Liver (tissue), 9 donors: ENCODE results near the gene VEGFA. TPM values are rescaled to one million over a fixed set of nuclear protein-coding genes. Genes with fewer than 3 reads are reported as not detected.

Source experiments
- DNase-seq: peaks from one replicate; pipeline ENCODE4 v3.0.0-alpha.2; 2017; ENCODE audit warnings: low spot score
- H3K27ac ChIP-seq, 2 donors: one replicate each; pipeline ENCODE4 v1.7.0; 2013; ENCODE audit warnings: inconsistent platforms in 2 of 2, low read length in 2 of 2, control low read depth in 1 of 2, low read depth in 1 of 2, mild to moderate bottlenecking in 1 of 2
- H3K27me3 ChIP-seq, 4 donors: one replicate each; pipeline versions ENCODE4 v1.6.1 to v1.7.0; 2013; ENCODE audit warnings: low read length in 3 of 4, inconsistent platforms in 1 of 4, mild to moderate bottlenecking in 1 of 4, moderate library complexity in 1 of 4; ENCODE audit not compliant: control insufficient read depth in 4 of 4, insufficient read depth in 4 of 4
- H3K36me3 ChIP-seq, 4 donors: one replicate each; pipeline versions ENCODE4 v1.6.1 to v1.7.0; 2013; ENCODE audit warnings: low read length in 3 of 4, mild to moderate bottlenecking in 3 of 4, low read depth in 1 of 4, moderate library complexity in 1 of 4; ENCODE audit not compliant: control insufficient read depth in 4 of 4, insufficient read depth in 3 of 4
- H3K4me1 ChIP-seq, 4 donors: one replicate each; pipeline versions ENCODE4 v1.6.1 to v1.7.0; 2013; ENCODE audit warnings: low read length in 3 of 4, mild to moderate bottlenecking in 3 of 4, moderate library complexity in 1 of 4; ENCODE audit not compliant: control insufficient read depth in 4 of 4, insufficient read depth in 4 of 4
- H3K4me3 ChIP-seq, 3 donors: one replicate each; pipeline versions ENCODE4 v1.6.1 to v1.7.0; 2013; ENCODE audit warnings: low read length in 3 of 3, control low read depth in 1 of 3, low read depth in 1 of 3, mild to moderate bottlenecking in 1 of 3
- H3K9ac ChIP-seq, 2 donors: one replicate each; pipeline ENCODE4 v1.7.0; 2013; ENCODE audit warnings: low read length in 2 of 2, mild to moderate bottlenecking in 2 of 2, moderate library complexity in 2 of 2, control low read depth in 1 of 2, low read depth in 1 of 2
- H3K9me3 ChIP-seq, 4 donors: one replicate each; pipeline versions ENCODE4 v1.6.1 to v1.7.0; 2013; ENCODE audit warnings: low read length in 3 of 4; ENCODE audit not compliant: control insufficient read depth in 4 of 4
- ATF3 ChIP-seq: IDR thresholded peaks from 2 replicates; pipeline ENCODE4 v1.6.1; 2016; ENCODE audit warnings: antibody characterized with exemption
- CTCF ChIP-seq: fragments of 150-350 bp; IDR thresholded peaks from 2 replicates; pipeline ENCODE4 v1.5.1; 2017; ENCODE audit warnings: improper control_type of control experiment, low read depth, low read length; ENCODE audit not compliant: missing input control
- EGR1 ChIP-seq, 2 donors: IDR thresholded peaks; 2 replicates each; pipeline ENCODE4 v1.6.1; 2016 to 2018; ENCODE audit warnings: antibody characterized with exemption in 2 of 2, low read depth in 2 of 2
- FOXA1 ChIP-seq: IDR thresholded peaks from 2 replicates; pipeline ENCODE4 v1.6.1; 2016; ENCODE audit warnings: antibody characterized with exemption
- FOXA2 ChIP-seq: IDR thresholded peaks from 2 replicates; pipeline ENCODE4 v1.6.1; 2016; ENCODE audit warnings: antibody characterized with exemption
- GABPA ChIP-seq, 2 donors: IDR thresholded peaks in 1 of 2; conservative IDR thresholded peaks in 1 of 2; 2 replicates each; pipeline ENCODE4 v1.6.1; 2016; ENCODE audit warnings: antibody characterized with exemption in 2 of 2, mild to moderate bottlenecking in 1 of 2, moderate library complexity in 1 of 2
- HNF4A ChIP-seq, 2 donors: conservative IDR thresholded peaks; 2 replicates each; pipeline ENCODE4 v1.6.1; 2016; ENCODE audit warnings: antibody characterized with exemption in 2 of 2, mild to moderate bottlenecking in 2 of 2
- HNF4G ChIP-seq: IDR thresholded peaks from 2 replicates; pipeline ENCODE4 v1.6.1; 2016; ENCODE audit warnings: antibody characterized with exemption
- JUND ChIP-seq, 2 donors: IDR thresholded peaks; 2 replicates each; pipeline ENCODE4 v1.6.1; 2016; ENCODE audit warnings: antibody characterized with exemption in 2 of 2
- NR2F2 ChIP-seq: IDR thresholded peaks from 2 replicates; pipeline ENCODE4 v1.6.1; 2016; ENCODE audit warnings: antibody characterized with exemption
- RAD21 ChIP-seq, 2 donors: IDR thresholded peaks; 2 replicates each; pipeline ENCODE4 v1.6.1; 2016; ENCODE audit warnings: antibody characterized with exemption in 2 of 2, mild to moderate bottlenecking in 2 of 2
- REST ChIP-seq: IDR thresholded peaks from 2 replicates; pipeline ENCODE4 v1.6.1; 2016; ENCODE audit warnings: antibody characterized with exemption, mild to moderate bottlenecking
- RXRA ChIP-seq, 2 donors: IDR thresholded peaks; 2 replicates each; pipeline ENCODE4 v1.6.1; 2017 to 2018; ENCODE audit warnings: antibody characterized with exemption in 2 of 2, mild to moderate bottlenecking in 1 of 2
- SP1 ChIP-seq: IDR thresholded peaks from 2 replicates; pipeline ENCODE4 v1.6.1; 2018; ENCODE audit warnings: antibody characterized with exemption, mild to moderate bottlenecking
- TAF1 ChIP-seq: conservative IDR thresholded peaks from 2 replicates; pipeline ENCODE4 v1.6.1; 2016; ENCODE audit warnings: antibody characterized with exemption, mild to moderate bottlenecking
- YY1 ChIP-seq: IDR thresholded peaks from 2 replicates; pipeline ENCODE4 v1.6.1; 2016; ENCODE audit warnings: antibody characterized with exemption, mild to moderate bottlenecking
- WGBS: extraction: QIAGEN DNeasy Blood & Tissue Kit; methylation state at CpG from one replicate; pipeline ENCODE4 v1.1.7; 2013; 5-methylcytosine and 5-hydroxymethylcytosine counted together
- polyA plus RNA-seq, 2 donors: library from polyadenylated mRNA; stranded (reverse) in 1 of 2; unstranded in 1 of 2; fragments of 200-250 nt in 1 of 2; fragments of >200 nt in 1 of 2; fragmentation: Nextera tagmentation in 1 of 2; extraction: Ambion mirVana in 1 of 2; gene quantifications; one replicate each; pipeline versions ENCODE4 v1.2.1 to v1.2.3, GENCODE V29; 2013 to 2015
- total RNA-seq, 2 donors: library from RNA; depleted of rRNA; stranded (reverse); fragments of >200 nt; gene quantifications; one replicate each; pipeline ENCODE4 v1.2.3, GENCODE V29; 2014
- TF ChIP-seq, protein P1 (sequence below): IDR thresholded peaks from 2 replicates; pipeline ENCODE4 v1.6.1; 2016; ENCODE audit warnings: antibody characterized with exemption
- TF ChIP-seq, protein P2 (sequence below): IDR thresholded peaks from 2 replicates; pipeline ENCODE4 v1.6.1; 2016; ENCODE audit warnings: antibody characterized with exemption
- donor health status: healthy.
- donor health status: healthy.
- donor health status: healthy.
- donor health status: healthy.
- donor health status: healthy.

Gene VEGFA
- total and polyA plus RNA-seq, 4 donors, result 14.7 to 160 (median 65.2) TPM

GRCh38 chr6:43825187-43826115, 55.4 kb downstream of the VEGFA start:
- Histone ChIP-seq H3K4me1 (peaks cover 3 to 40% (median 36%) of the 10 kb centered on the region in 4 donors), H3K4me3 (no peak overlapping the region), H3K27ac (peak overlapping the region in 1 of 2 donors; percentile 58), H3K36me3 (no peaks in the 10 kb centered on the region), H3K9ac (no peak overlapping the region), H3K27me3 (no peaks in the 10 kb centered on the region), H3K9me3 (no peaks in the 10 kb centered on the region)
- TF ChIP-seq TAF1 (no peak), RAD21 (IDR thresholded peaks at IDR 0.05) (no peak), JUND (IDR thresholded peaks at IDR 0.05) (no peak), HNF4A (conservative IDR thresholded peaks at IDR 0.05) (no peak)
- TF ChIP-seq, protein P1, sequence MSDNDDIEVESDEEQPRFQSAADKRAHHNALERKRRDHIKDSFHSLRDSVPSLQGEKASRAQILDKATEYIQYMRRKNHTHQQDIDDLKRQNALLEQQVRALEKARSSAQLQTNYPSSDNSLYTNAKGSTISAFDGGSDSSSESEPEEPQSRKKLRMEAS, result no peak
- WGBS, result 86% methylated on average over 16 of the region's 16 CpGs
- no peak for DNase-seq

GRCh38 chr6:43826730-43827129, 56.7 kb downstream of the VEGFA start:
- Histone ChIP-seq H3K27me3 (no peaks in the 10 kb centered on the region), H3K9me3 (no peaks in the 10 kb centered on the region), H3K36me3 (no peaks in the 10 kb centered on the region), H3K9ac (no peak overlapping the region), H3K4me3 (no peak overlapping the region), H3K4me1 (peaks cover 3 to 40% (median 36%) of the 10 kb centered on the region in 4 donors), H3K27ac (no peak overlapping the region)
- DNase-seq, result no peak
- 89% methylated on average over 4 of the region's 4 CpGs for WGBS
- TF ChIP-seq, protein P2, sequence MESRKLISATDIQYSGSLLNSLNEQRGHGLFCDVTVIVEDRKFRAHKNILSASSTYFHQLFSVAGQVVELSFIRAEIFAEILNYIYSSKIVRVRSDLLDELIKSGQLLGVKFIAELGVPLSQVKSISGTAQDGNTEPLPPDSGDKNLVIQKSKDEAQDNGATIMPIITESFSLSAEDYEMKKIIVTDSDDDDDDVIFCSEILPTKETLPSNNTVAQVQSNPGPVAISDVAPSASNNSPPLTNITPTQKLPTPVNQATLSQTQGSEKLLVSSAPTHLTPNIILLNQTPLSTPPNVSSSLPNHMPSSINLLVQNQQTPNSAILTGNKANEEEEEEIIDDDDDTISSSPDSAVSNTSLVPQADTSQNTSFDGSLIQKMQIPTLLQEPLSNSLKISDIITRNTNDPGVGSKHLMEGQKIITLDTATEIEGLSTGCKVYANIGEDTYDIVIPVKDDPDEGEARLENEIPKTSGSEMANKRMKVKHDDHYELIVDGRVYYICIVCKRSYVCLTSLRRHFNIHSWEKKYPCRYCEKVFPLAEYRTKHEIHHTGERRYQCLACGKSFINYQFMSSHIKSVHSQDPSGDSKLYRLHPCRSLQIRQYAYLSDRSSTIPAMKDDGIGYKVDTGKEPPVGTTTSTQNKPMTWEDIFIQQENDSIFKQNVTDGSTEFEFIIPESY, result no peak
- TF ChIP-seq HNF4G, result no peak
- no peak for TF ChIP-seq ATF3
- TF ChIP-seq HNF4A (conservative IDR thresholded peaks at IDR 0.05), result no peak
- no peak for TF ChIP-seq FOXA2
- no peak for TF ChIP-seq EGR1 (IDR thresholded peaks at IDR 0.05; ENCODE audit: low read depth in 2 of 2)
- TF ChIP-seq NR2F2, result no peak
- TF ChIP-seq TAF1, result no peak
- no peak for TF ChIP-seq JUND (IDR thresholded peaks at IDR 0.05)
- TF ChIP-seq CTCF, result no peak
- TF ChIP-seq GABPA (IDR thresholded peaks at IDR 0.05 in 1 of 2, conservative IDR thresholded peaks at IDR 0.05 in 1 of 2), result no peak
- no peak for TF ChIP-seq SP1
- TF ChIP-seq FOXA1, result no peak
- no peak for TF ChIP-seq YY1
- TF ChIP-seq RAD21 (IDR thresholded peaks at IDR 0.05), result no peak
- no peak for TF ChIP-seq REST
- no peak for TF ChIP-seq RXRA (IDR thresholded peaks at IDR 0.05)
- TF ChIP-seq, protein P1, result no peak
